Neuronal stem cell (in vitro differentiated cells): ENCODE data around the gene TCF15.
"Not testable (repeated sequence)": the region's sequence is repeated elsewhere in the genome, so short reads cannot be mapped to it uniquely, and the experiment has no call there.

Source experiments
- DNase-seq: peaks from one replicate; pipeline ENCODE4 v3.0.0-alpha.2; 2013; ENCODE audit warnings: low spot score
- H2AFZ ChIP-seq: one replicate; pipeline ENCODE4 v1.6.1; 2013; ENCODE audit warnings: mild to moderate bottlenecking, low read length, inconsistent platforms
- H2AK5ac ChIP-seq: 2 replicates; pipeline ENCODE4 v1.6.1; 2013; ENCODE audit warnings: low read depth, mild to moderate bottlenecking, inconsistent platforms, low read length, moderate library complexity, mixed read lengths
- H2BK120ac ChIP-seq: 2 replicates; pipeline ENCODE4 v1.6.1; 2013; ENCODE audit warnings: low read depth, mild to moderate bottlenecking, inconsistent platforms, low read length, moderate library complexity, mixed read lengths
- H2BK12ac ChIP-seq: one replicate; pipeline ENCODE4 v1.6.1; 2013; ENCODE audit warnings: low read length, inconsistent platforms
- H2BK15ac ChIP-seq: 2 replicates; pipeline ENCODE4 v1.6.1; 2013; ENCODE audit warnings: mild to moderate bottlenecking, low read length, inconsistent platforms, mixed read lengths
- H2BK5ac ChIP-seq: one replicate; pipeline ENCODE4 v1.6.1; 2013; ENCODE audit warnings: inconsistent platforms, mild to moderate bottlenecking, low read length, moderate library complexity
- H3K14ac ChIP-seq: one replicate; pipeline ENCODE4 v1.6.1; 2013; ENCODE audit warnings: low read length, inconsistent platforms
- H3K18ac ChIP-seq: 2 replicates; pipeline ENCODE4 v1.6.1; 2013; ENCODE audit warnings: low read length, inconsistent platforms
- H3K23ac ChIP-seq: 2 replicates; pipeline ENCODE4 v1.6.1; 2013; ENCODE audit warnings: low read depth, mild to moderate bottlenecking, mixed read lengths, low read length, inconsistent platforms; ENCODE audit not compliant: poor library complexity
- H3K27ac ChIP-seq: replicated peaks from 3 replicates; pipeline ENCODE4 v1.5.1; 2013; ENCODE audit warnings: low read length, inconsistent platforms
- H3K27me3 ChIP-seq, 3 experiments: 2 replicates each; pipeline ENCODE4 v1.6.1; 2013; ENCODE audit warnings: low read length in 3 of 3, mild to moderate bottlenecking in 2 of 3, inconsistent platforms in 1 of 3, low read depth in 1 of 3, mixed read lengths in 1 of 3, moderate library complexity in 1 of 3; ENCODE audit not compliant: control insufficient read depth in 3 of 3, insufficient read depth in 3 of 3
- H3K36me3 ChIP-seq, 2 donors: replicated peaks in 1 of 2; 2 replicates each; pipeline ENCODE4 v1.6.1; 2013; ENCODE audit warnings: low read length in 2 of 2; ENCODE audit not compliant: control insufficient read depth in 2 of 2, insufficient read depth in 2 of 2
- H3K4ac ChIP-seq: 2 replicates; pipeline ENCODE4 v1.6.1; 2013; ENCODE audit warnings: inconsistent platforms, mild to moderate bottlenecking, low read length, moderate library complexity
- H3K4me1 ChIP-seq, 2 donors: 1 replicate in 1 of 2; 2 replicates in 1 of 2; pipeline ENCODE4 v1.6.1; 2013; ENCODE audit warnings: low read length in 2 of 2, low read depth in 1 of 2; ENCODE audit not compliant: control insufficient read depth in 2 of 2, insufficient read depth in 1 of 2
- H3K4me2 ChIP-seq: one replicate; pipeline ENCODE4 v1.6.1; 2013; ENCODE audit warnings: mild to moderate bottlenecking, low read length, inconsistent platforms; ENCODE audit not compliant: insufficient read depth, poor library complexity, severe bottlenecking
- H3K4me3 ChIP-seq, 2 donors: 2 replicates each; pipeline ENCODE4 v1.5.1; 2013; ENCODE audit warnings: low read length in 2 of 2, mild to moderate bottlenecking in 2 of 2, inconsistent platforms in 1 of 2, moderate library complexity in 1 of 2
- H3K79me1 ChIP-seq: one replicate; pipeline ENCODE4 v1.6.1; 2013; ENCODE audit warnings: low read depth, mild to moderate bottlenecking, inconsistent platforms, low read length, moderate library complexity
- H3K9ac ChIP-seq: one replicate; pipeline ENCODE4 v1.6.1; 2013; ENCODE audit warnings: mild to moderate bottlenecking, low read depth, low read length, inconsistent platforms; ENCODE audit not compliant: poor library complexity
- H3K9me3 ChIP-seq, 2 donors: replicated peaks in 1 of 2; 2 replicates each; pipeline versions ENCODE3 to v1.6.1; 2013; ENCODE audit warnings: low read length in 2 of 2, mild to moderate bottlenecking in 2 of 2, inconsistent platforms in 1 of 2, low read depth in 1 of 2, mixed read lengths in 1 of 2, moderate library complexity in 1 of 2; ENCODE audit not compliant: control insufficient read depth in 2 of 2, insufficient read depth in 1 of 2
- H4K8ac ChIP-seq: one replicate; pipeline ENCODE4 v1.6.1; 2013; ENCODE audit warnings: low read depth, mild to moderate bottlenecking, inconsistent platforms, low read length, moderate library complexity
- H4K91ac ChIP-seq: one replicate; pipeline ENCODE4 v1.6.1; 2013; ENCODE audit warnings: low read length, low read depth, mild to moderate bottlenecking, inconsistent platforms; ENCODE audit not compliant: poor library complexity
- WGBS, 2 donors: extraction: QIAGEN DNeasy Blood & Tissue Kit; methylation state at CpG; one replicate each; pipeline ENCODE4 v1.1.7; 2013; ENCODE audit warnings: missing lambda C conversion rate in 2 of 2, mixed read lengths in 1 of 2; ENCODE audit not compliant: insufficient read length in 2 of 2, insufficient replicate concordance in 1 of 2; ENCODE audit errors: extremely low coverage in 2 of 2; 5-methylcytosine and 5-hydroxymethylcytosine counted together

The TCF15 gene

GRCh38 chr20:645318-646106 lies 35.4 kb upstream of the TCF15 start:
- peak overlapping the region; percentile 75 for H2AFZ ChIP-seq
- H2BK15ac ChIP-seq = no peak overlapping the region
- H2BK12ac ChIP-seq = no peak overlapping the region
- H3K4me2 ChIP-seq = no peak overlapping the region
- no peak overlapping the region for H3K4me3 ChIP-seq
- no peak overlapping the region for H3K27ac ChIP-seq
- H3K36me3 ChIP-seq = peaks cover 9 to 29% of the 10 kb centered on the region in 2 donors
- no peak overlapping the region for H3K9ac ChIP-seq
- peak; percentile 70 for DNase-seq
- H3K9me3 ChIP-seq = peaks cover 0 to 2% of the 10 kb centered on the region in 2 donors
- H2BK120ac ChIP-seq = no peak overlapping the region
- no peak overlapping the region for H4K91ac ChIP-seq
- no peak overlapping the region for H2BK5ac ChIP-seq
- no peak overlapping the region for H3K14ac ChIP-seq
- H3K79me1 ChIP-seq = no peaks in the 10 kb centered on the region
- no peak overlapping the region for H3K18ac ChIP-seq
- H3K4ac ChIP-seq = no peak overlapping the region
- H3K27me3 ChIP-seq = peaks cover 0 to 1% (median 0%) of the 10 kb centered on the region in 3 experiments
- H2AK5ac ChIP-seq = no peak overlapping the region
- H4K8ac ChIP-seq = no peak overlapping the region
- no CpG with 5 or more reads among the region's 20 CpGs for WGBS, 2 donors
- H3K4me1 ChIP-seq = no peaks in the 10 kb centered on the region
- no peak overlapping the region for H3K23ac ChIP-seq

GRCh38 chr20:644692-645317 lies 34.7 kb upstream of the TCF15 start:
- WGBS, 2 donors = no CpG with 5 or more reads among the region's 11 CpGs
- Histone ChIP-seq H2BK15ac (no peak overlapping the region), H3K14ac (no peak overlapping the region), H3K9me3 (peaks cover 0 to 2% of the 10 kb centered on the region in 2 donors), H2BK12ac (no peak overlapping the region), H3K23ac (no peak overlapping the region), H3K36me3 (peaks cover 8 to 24% of the 10 kb centered on the region in 2 donors), H2AK5ac (no peak overlapping the region), H4K91ac (no peak overlapping the region), H3K79me1 (no peaks in the 10 kb centered on the region), H3K27ac (no peak overlapping the region), H3K27me3 (peaks cover 0 to 2% (median 0%) of the 10 kb centered on the region in 3 experiments), H2BK120ac (no peak overlapping the region), H3K4ac (no peak overlapping the region), H4K8ac (no peak overlapping the region), H2BK5ac (no peak overlapping the region), H2AFZ (no peak overlapping the region), H3K4me1 (no peaks in the 10 kb centered on the region), H3K4me2 (no peak overlapping the region), H3K4me3 (no peak overlapping the region), H3K9ac (no peak overlapping the region), H3K18ac (no peak overlapping the region)
- DNase-seq = no peak

GRCh38 chr20:642398-643174 lies 32.5 kb upstream of the TCF15 start:
- Histone ChIP-seq H3K9me3 (peaks cover 0 to 2% of the 10 kb centered on the region in 2 donors), H2BK15ac (no peak overlapping the region), H3K4me2 (no peak overlapping the region), H3K4ac (no peak overlapping the region), H3K27ac (no peak overlapping the region), H2BK12ac (no peak overlapping the region), H2BK120ac (no peak overlapping the region), H4K8ac (no peak overlapping the region), H3K27me3 (peaks cover 0 to 2% (median 0%) of the 10 kb centered on the region in 3 experiments), H3K36me3 (peaks cover 3 to 9% of the 10 kb centered on the region in 2 donors), H2BK5ac (no peak overlapping the region), H3K4me3 (no peak overlapping the region), H2AFZ (peak overlapping the region; percentile 72), H3K79me1 (no peaks in the 10 kb centered on the region), H3K14ac (no peak overlapping the region), H3K4me1 (no peaks in the 10 kb centered on the region), H3K9ac (no peak overlapping the region), H3K23ac (no peak overlapping the region), H3K18ac (no peak overlapping the region), H4K91ac (no peak overlapping the region), H2AK5ac (peak overlapping the region; percentile 61)
- no CpG with 5 or more reads among the region's 57 CpGs for WGBS, 2 donors
- DNase-seq = no peak

- H3K27ac ChIP-seq, H3K27me3 ChIP-seq, H4K8ac ChIP-seq, H3K4me3 ChIP-seq, H3K14ac ChIP-seq, H2BK120ac ChIP-seq, H3K23ac ChIP-seq, H3K9ac ChIP-seq, H2AFZ ChIP-seq, H4K91ac ChIP-seq, H2BK15ac ChIP-seq, H3K4me1 ChIP-seq, H3K4me2 ChIP-seq, DNase-seq, H3K9me3 ChIP-seq, H2BK12ac ChIP-seq, H3K79me1 ChIP-seq, H2AK5ac ChIP-seq, H3K36me3 ChIP-seq, H3K18ac ChIP-seq, H3K4ac ChIP-seq, H2BK5ac ChIP-seq: not testable (repeated sequence)
- no CpG with 5 or more reads among the region's 13 CpGs for WGBS, 2 donors
Observed at GRCh38 chr20:642013-642397, 31.9 kb upstream of the TCF15 start.
